Sigmoid colon (tissue), 4 donors: ENCODE measurements around the gene GSTO1.

ENCODE experiments used
- POLR2A ChIP-seq, 2 donors: fragments of 450-650 bp; IDR thresholded peaks; one replicate each; pipeline ENCODE4 v1.6.1; 2016; ENCODE audit warnings: antibody characterized with exemption in 2 of 2, mild to moderate bottlenecking in 2 of 2, moderate library complexity in 2 of 2
- POLR2AphosphoS5 ChIP-seq, 4 donors: sonication (generic); formaldehyde crosslinking; IDR thresholded peaks; one replicate each; pipeline ENCODE4 v1.6.1; 2017; ENCODE audit warnings: antibody characterized with exemption in 4 of 4
- TF ChIP-seq, protein P1 (sequence below), 4 experiments: fragments of 450-650 bp in 3 of 4; fragments of 200-600 bp in 1 of 4; IDR thresholded peaks; one replicate each; pipeline ENCODE4 v1.5.1; 2016 to 2019; ENCODE audit warnings: antibody characterized with exemption in 4 of 4, mild to moderate bottlenecking in 3 of 4, moderate library complexity in 2 of 4

DNA sequence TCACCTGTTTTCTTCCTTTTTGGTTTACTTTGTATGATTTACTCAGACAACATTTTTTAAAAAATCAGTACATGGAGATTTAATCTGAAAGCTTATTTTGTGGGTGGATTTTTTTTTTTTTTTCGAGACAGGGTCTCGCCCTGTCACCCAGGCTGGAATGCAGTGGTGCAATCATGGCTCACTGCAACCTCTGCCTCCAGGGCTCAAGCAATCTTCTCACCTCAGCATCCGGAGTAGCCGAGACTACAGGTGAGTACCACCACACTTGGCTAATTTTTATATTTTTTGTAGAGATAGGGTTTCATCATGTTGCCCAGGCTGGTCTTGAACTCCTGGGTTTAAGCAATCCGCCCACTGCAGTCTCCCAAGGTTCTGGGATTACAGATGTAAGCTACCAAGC, 2.5 kb downstream of the GSTO1 start:
- TF ChIP-seq, protein P1, sequence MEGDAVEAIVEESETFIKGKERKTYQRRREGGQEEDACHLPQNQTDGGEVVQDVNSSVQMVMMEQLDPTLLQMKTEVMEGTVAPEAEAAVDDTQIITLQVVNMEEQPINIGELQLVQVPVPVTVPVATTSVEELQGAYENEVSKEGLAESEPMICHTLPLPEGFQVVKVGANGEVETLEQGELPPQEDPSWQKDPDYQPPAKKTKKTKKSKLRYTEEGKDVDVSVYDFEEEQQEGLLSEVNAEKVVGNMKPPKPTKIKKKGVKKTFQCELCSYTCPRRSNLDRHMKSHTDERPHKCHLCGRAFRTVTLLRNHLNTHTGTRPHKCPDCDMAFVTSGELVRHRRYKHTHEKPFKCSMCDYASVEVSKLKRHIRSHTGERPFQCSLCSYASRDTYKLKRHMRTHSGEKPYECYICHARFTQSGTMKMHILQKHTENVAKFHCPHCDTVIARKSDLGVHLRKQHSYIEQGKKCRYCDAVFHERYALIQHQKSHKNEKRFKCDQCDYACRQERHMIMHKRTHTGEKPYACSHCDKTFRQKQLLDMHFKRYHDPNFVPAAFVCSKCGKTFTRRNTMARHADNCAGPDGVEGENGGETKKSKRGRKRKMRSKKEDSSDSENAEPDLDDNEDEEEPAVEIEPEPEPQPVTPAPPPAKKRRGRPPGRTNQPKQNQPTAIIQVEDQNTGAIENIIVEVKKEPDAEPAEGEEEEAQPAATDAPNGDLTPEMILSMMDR (IDR thresholded peaks at IDR 0.05), result no peak
- no peak for TF ChIP-seq POLR2A (IDR thresholded peaks at IDR 0.05)
- TF ChIP-seq POLR2AphosphoS5 (IDR thresholded peaks at IDR 0.05), result no peak
